ENCODE results near the gene UNCX.

UNCX gene

DNA sequence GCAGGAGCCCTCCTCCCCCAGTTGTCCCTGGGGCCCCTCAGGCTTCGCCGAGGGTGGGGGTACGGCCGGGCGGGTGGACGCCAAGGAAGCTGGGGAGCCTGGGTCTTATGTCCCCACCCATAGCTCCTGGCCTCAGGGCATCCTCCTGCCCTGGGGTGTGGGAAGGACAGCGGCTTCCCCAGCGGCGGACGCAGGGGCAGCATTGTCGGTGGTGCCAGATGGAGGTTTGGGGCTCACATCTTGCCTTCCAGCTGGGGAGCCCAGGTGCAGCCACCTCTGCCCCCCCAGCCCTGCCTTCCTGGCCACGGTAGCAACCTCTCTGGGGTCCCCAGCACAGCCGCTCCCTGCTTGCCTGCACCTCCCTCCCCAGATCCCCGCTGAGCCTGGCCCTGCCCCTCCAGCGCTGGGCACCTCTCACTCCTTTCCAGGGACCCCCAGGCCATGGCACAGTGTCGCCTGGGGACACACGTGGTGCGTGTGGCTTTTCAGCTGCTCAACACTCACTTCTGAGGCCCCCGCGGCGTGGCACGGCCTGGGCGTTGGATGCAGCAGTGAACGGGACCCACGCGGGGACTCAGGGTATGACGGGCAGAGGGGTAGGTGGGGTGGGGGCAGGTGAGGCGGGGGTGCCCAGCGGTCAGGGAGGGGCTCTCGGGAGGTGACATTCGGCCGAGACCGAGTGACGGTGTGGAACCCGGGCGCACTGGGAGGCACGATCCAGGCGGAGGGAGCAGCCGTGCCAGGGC lies 53.1 kb downstream of the UNCX start:
- DNase-seq (ENCODE audit: insufficient read length, low spot score) (no peak), FAIRE-seq (no peak)
- no peak for TF ChIP-seq POLR2A (IDR thresholded peaks at IDR 0.05; ENCODE audit: low read depth, low read length)
